HG02588 (cell line): ENCODE results near the gene C1QL1.

Source experiments
- ATAC-seq: cut with Tn5 transposase; IDR thresholded peaks from one replicate; pipeline ENCODE4 v1.9.1; 2021; ENCODE audit warnings: mild to moderate bottlenecking, moderate library complexity; ENCODE audit not compliant: unreplicated experiment

The C1QL1 gene

GRCh38 chr17:44932096-44932786 lies 35.9 kb downstream of the C1QL1 start:
- ATAC-seq = no peak

- ATAC-seq = no peak
These were observed 36.7 kb downstream of the C1QL1 start for GRCh38 chr17:44931376-44931775.

DNA sequence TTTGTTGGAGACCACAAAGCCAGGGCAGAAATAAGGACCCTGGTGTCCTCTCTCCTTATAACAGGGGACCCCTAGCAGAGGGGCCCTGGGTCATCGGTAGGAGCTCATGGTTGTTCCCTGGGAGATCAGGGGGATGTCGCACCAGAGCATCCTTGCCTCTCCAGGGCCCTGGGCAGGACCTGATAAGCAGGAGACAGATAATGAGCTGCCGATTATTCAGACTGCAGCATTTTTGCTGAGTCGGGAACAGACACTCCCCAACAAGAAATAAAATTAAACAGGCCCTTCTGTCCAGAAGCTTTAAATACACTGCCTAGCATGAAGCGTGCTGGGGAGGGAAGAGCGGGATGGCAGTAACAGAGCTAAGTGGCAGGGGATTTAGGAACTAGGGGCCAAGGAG lies 37.4 kb downstream of the C1QL1 start:
- ATAC-seq = no peak

GRCh38 chr17:44928950-44929720 lies 39.0 kb downstream of the C1QL1 start:
- ATAC-seq = no peak

- no peak for ATAC-seq
These were observed 40.0 kb downstream of the C1QL1 start for GRCh38 chr17:44928136-44928535.

- ATAC-seq = no peak
These were observed 40.4 kb downstream of the C1QL1 start for GRCh38 chr17:44927696-44928095.

GRCh38 chr17:44926821-44927525 lies 41.1 kb downstream of the C1QL1 start:
- no peak for ATAC-seq

DNA sequence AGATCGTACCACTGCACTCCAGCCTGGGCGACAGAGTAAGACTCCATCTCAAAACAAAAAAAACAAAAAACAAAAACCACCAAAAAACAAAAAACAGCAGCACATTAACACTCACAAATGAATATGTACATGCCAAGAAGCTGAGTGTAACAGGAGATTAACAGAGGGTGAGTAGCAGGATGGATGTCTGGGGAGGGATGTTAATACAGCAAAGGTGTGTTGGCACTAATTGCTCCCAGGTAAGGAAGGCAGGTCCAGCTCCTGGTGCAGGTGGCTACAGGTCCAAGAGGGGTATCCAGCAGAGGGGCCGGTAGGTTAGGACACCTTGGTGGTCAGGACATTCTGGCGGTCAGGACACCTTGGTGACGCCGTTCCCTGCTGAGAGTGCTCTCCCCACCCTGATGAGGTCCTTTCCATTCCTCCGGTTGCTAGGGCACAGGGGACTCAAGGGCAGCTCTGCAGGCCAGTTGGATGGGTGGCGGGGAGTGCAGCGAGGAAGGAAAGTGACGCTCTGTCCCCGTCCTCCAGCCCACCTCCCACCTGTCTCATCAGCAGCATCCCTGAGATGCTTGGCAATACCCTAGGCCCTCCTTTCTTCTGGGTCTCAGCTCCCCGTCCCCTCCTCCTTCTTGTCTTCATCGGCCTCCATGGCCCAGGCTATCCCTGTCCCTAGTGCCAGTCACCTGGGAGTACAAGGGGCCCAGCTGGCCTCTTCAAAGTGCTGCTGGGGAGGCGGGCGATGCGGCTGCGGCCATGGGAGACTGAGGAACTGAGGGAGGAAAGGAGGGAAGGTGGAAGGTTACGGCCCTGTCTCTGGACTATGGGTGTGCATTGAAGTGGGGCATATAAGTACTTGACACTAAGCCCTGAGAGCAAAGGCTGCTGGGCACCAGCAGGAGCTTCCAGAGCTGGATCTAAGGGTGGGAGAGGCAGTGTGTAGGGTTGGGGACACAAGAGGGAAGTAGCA lies 42.1 kb downstream of the C1QL1 start:
- no peak for ATAC-seq

GRCh38 chr17:44924107-44924544 lies 44.0 kb downstream of the C1QL1 start:
- no peak for ATAC-seq

DNA sequence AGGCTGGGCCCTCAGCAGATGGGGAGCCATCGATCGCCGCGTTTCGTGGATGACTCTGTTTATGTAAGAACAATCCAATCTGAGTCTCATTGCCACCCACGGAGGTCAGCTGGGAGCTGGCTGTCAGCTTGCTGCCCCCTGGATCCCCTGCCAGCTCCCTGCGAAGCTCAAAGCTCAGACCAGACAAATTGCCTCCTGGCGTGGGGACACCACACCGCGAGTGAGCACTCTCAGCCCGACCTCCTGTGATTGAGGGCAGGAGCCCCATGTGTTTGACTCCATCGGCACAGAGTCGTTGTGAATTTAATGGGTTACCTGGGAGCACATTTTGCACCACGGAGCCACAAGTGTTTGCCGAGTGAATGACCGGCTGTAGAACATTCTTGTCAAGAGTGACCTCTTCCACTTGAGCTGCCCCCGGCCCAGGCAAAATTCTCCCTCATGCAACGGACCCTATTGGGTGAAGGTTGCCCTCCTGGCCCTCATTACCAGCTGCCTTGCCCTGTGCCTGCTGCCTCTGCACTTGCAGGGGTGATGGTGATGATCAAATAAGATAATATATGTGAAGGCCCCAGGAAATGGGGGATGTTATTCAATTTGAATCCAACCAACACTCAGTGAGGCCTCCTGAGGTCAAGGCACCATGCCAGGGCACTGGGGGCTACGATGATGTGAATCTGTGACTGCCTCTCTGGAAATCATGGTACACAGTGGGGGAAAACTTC lies 45.2 kb downstream of the C1QL1 start:
- ATAC-seq = no peak

DNA sequence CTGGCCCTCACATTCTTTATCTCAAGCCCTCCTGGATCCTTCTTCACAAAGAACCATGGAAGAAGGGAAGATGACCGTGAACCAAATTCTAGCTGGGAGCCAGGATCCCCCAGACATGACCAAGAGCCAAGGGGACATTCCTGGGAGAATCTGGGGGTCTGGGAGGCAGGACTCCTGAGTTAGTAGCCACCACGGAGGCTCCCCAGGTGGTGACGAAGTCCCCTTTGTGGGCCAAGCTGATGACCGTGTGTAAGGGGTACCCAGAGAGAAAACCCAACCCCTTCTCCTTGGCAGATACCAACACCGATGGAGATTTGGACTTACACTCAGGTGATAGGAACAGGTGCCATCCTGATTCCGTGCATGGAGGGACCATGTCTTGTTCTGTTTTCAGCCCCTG lies 46.0 kb downstream of the C1QL1 start:
- ATAC-seq = no peak

DNA sequence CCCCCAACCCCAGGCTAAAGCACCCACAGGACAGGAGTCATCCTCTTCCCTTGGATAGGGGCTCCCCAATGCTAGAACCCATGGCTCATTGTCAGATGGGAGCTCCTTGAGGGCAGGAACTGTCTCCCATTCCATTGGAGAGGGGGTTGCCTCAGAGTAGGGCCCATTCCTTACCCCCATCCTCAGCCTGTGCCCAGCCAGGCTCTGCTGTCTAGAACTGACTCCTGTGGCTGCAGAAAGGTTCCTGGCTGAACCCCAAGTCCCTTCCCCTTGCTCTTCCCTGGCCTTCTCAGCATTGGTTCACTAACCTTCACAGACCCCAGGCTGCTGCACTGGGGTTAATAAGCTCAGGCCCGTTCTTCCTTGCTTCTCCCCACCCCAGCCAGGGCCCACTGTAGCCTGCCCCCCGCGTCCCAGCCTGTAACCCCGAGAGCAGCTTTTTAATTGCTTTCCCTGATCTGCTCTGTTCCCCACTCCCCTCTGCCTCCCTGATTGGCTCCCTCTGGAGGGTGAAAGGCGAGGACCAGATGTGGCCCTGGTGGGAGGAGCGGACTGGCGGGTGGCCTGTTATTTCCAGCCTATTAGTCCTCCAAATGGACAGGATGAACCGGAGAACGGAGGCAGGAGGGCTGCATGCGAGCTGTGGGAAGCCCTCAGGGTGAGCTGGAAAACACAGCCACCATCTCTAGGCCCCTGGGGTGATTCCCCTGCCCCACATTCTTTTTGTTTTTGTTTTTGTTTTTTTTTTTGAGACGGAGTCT lies 46.8 kb downstream of the C1QL1 start:
- no peak for ATAC-seq

DNA sequence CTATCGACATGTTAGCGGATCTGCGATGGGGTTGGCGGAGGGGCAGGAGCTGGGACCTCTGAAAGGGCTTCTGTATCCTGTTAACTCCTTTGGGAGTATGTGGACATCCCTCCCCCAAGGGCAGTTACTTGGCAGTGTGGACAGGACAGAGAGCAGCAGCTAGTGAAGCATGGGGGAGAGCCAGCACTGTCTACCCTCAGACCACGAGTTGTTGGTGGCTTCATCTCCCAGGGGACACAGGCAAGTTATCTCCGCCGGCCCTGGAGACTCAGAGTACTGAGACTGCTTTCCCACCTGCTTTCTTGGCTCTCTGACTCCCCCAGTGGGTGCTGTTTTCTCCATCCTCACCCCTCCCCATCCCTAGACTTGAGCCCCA lies 47.5 kb downstream of the C1QL1 start:
- no peak for ATAC-seq

DNA sequence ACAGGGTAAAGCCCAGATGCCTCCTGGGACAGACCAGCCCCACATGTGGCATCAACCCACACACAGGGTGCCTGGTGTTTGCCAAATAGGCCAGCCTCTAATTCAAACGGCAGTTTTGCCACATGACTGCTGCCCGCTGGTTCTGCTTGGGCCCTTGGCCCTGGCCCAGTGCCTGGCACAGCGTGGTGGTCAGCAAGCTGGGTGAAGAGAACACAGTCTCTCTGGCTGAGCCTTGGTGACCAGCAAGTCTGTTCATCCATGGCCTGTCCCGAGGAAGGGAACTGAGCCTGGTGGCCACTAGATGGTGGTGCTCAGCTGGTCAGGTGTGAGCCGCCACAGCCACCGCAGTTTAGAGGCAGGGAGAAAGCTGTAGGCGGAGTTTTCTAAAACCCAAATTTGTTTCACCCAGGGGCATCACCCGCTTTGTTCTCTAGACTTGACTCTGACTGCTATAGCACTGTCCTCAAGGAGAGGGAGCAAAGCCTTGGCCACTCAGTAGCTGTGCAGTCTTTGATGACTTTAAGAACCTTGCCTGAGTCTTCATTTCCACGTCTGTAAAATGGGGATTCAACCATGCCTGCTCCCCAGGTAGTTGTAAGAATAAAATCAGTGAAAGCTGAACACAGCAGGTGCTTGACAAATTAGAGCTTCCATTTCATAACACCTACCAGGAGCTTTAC lies 48.1 kb downstream of the C1QL1 start:
- ATAC-seq = peak; percentile 70

DNA sequence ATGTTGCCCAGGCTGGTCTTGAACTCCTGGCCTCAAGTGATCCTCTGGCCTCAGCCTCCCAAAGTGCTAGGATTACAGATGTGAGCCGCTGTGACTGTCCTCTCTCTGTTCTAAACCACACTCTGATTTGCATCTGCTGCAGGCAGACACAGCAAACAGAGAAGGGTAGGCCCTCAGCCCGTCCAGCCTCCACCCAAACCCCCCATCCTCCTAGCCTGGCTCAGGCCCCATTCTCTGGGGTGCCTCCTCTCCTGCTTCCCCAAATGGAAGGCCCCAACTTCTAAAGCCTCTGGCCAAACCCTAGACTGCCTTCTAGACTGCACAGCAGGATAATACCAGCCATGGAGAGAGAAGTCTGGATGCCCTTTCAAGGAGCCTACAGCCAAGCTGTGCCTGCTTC lies 48.7 kb downstream of the C1QL1 start:
- no peak for ATAC-seq

DNA sequence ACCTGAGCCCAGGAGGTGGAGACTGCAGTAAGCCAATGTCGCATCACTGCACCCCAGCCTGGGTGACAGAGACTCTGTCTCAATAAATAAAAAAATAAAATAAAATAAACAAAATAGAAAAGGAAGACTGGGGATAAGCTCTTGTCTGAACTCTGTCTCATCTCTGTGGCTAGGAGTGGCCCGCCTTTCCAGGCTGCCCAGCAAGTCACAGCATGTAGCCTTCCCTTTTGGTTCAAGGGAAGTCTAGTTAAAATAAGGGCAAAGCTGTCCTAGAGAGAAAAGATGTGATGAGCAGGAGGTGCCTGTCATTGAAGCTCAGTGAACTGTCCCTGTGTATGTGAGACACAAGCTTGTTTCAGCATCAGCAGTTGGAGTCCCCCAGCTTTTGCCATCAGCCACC lies 50.1 kb downstream of the C1QL1 start:
- ATAC-seq = no peak

- no peak for ATAC-seq
These were observed 50.6 kb downstream of the C1QL1 start for GRCh38 chr17:44917456-44917855.

DNA sequence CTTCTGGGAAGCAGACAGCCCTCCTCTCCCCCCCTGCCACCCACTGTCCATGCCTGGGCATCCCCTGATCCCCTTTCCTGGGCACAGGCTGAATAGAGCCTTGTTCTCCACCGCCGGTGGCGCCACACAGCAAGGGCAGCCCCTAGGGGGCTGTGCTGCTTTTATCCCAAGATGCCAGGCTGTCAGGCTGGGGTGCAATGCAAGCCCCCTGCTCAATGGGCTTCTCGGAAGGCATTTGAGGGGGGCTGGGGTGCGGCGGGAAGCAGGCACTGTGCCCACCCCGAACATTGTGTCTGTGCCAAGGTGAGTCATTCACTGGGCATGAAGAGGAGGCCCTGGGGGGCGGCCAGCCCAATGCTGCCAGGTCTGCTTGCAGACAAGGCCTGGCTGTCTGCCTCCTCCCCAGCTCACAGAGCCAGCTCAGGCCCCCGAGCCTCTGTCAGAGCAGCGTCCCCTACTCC lies 51.3 kb downstream of the C1QL1 start:
- ATAC-seq = no peak
